Transverse colon (tissue), 3 donors: ENCODE measurements around the gene SMAD1.

Experiments
- POLR2A ChIP-seq: fragments of 450-650 bp; IDR thresholded peaks from one replicate; pipeline ENCODE4 v1.6.1; 2016; ENCODE audit warnings: antibody characterized with exemption, mild to moderate bottlenecking, moderate library complexity
- TF ChIP-seq, protein P1 (sequence below), 5 experiments: fragments of 200-600 bp in 3 of 5; fragments of 450-650 bp in 2 of 5; sonication (generic) in 3 of 5; IDR thresholded peaks; 1 replicate in 2 of 5; 2 replicates in 3 of 5; pipeline ENCODE4 v1.5.1; 2016 to 2017; ENCODE audit warnings: antibody characterized with exemption in 5 of 5, inconsistent platforms in 3 of 5, mild to moderate bottlenecking in 2 of 5, moderate library complexity in 1 of 5

DNA sequence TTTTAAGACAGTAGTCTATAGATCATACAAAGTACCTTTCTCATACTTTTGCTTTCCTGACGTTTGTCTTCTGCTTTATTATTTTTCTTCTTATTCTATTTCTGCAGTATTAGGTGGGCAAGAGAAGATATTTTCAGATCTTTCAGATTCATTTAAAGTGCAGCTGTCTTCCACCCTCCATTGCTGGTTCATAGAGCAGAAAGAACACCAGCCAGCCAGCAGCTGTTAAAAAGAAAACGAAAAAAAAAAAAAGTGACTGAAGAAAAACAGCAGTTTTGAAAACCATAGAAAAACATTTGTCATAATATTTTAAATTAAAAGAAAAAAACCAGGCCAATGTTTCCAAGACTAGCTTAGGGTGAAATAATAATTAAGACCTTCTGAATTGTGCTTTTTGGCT lies 42.9 kb downstream of the SMAD1 start:
- TF ChIP-seq, protein P1, sequence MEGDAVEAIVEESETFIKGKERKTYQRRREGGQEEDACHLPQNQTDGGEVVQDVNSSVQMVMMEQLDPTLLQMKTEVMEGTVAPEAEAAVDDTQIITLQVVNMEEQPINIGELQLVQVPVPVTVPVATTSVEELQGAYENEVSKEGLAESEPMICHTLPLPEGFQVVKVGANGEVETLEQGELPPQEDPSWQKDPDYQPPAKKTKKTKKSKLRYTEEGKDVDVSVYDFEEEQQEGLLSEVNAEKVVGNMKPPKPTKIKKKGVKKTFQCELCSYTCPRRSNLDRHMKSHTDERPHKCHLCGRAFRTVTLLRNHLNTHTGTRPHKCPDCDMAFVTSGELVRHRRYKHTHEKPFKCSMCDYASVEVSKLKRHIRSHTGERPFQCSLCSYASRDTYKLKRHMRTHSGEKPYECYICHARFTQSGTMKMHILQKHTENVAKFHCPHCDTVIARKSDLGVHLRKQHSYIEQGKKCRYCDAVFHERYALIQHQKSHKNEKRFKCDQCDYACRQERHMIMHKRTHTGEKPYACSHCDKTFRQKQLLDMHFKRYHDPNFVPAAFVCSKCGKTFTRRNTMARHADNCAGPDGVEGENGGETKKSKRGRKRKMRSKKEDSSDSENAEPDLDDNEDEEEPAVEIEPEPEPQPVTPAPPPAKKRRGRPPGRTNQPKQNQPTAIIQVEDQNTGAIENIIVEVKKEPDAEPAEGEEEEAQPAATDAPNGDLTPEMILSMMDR (IDR thresholded peaks at IDR 0.05): no peak
- TF ChIP-seq POLR2A: no peak
